IPS-18c (cell line): Measurements from ENCODE around the gene EXOC6B.

Source experiments
- H3K4me3 ChIP-seq: 2 replicates; pipeline ENCODE4 v1.7.0; 2013; ENCODE audit warnings: low read depth, mild to moderate bottlenecking, low read length, moderate library complexity; ENCODE audit not compliant: insufficient read depth
- H3K9me3 ChIP-seq: one replicate; pipeline ENCODE4 v1.6.1; 2013; ENCODE audit warnings: mild to moderate bottlenecking, low read length, moderate library complexity; ENCODE audit not compliant: control insufficient read depth, insufficient read depth

EXOC6B gene

GRCh38 chr2:72806280-72806945 lies 19.4 kb downstream of the EXOC6B start:
- Histone ChIP-seq H3K4me3 (no peak overlapping the region), H3K9me3 (no peaks in the 10 kb centered on the region)

- Histone ChIP-seq H3K4me3 (no peak overlapping the region), H3K9me3 (no peaks in the 10 kb centered on the region)
These were observed 22.1 kb downstream of the EXOC6B start for GRCh38 chr2:72803626-72804320.

GRCh38 chr2:72803151-72803550 lies 22.7 kb downstream of the EXOC6B start:
- Histone ChIP-seq H3K9me3 (no peaks in the 10 kb centered on the region), H3K4me3 (no peak overlapping the region)

GRCh38 chr2:72800492-72800891 lies 25.3 kb downstream of the EXOC6B start:
- H3K9me3 ChIP-seq, result no peaks in the 10 kb centered on the region
- no peak overlapping the region for H3K4me3 ChIP-seq

- no peaks in the 10 kb centered on the region for H3K9me3 ChIP-seq
- no peak overlapping the region for H3K4me3 ChIP-seq
These were observed 28.1 kb downstream of the EXOC6B start for GRCh38 chr2:72797740-72798139.

- H3K4me3 ChIP-seq, result no peak overlapping the region
- H3K9me3 ChIP-seq, result no peaks in the 10 kb centered on the region
These were observed 29.1 kb downstream of the EXOC6B start for GRCh38 chr2:72796766-72797165.

- Histone ChIP-seq H3K9me3 (no peaks in the 10 kb centered on the region), H3K4me3 (no peak overlapping the region)
These were observed 31.3 kb downstream of the EXOC6B start for GRCh38 chr2:72794572-72794971.

GRCh38 chr2:72793798-72794440 lies 31.9 kb downstream of the EXOC6B start:
- no peak overlapping the region for H3K4me3 ChIP-seq
- no peaks in the 10 kb centered on the region for H3K9me3 ChIP-seq

GRCh38 chr2:72789241-72789640 lies 36.6 kb downstream of the EXOC6B start:
- H3K9me3 ChIP-seq, result no peaks in the 10 kb centered on the region
- no peak overlapping the region for H3K4me3 ChIP-seq

- Histone ChIP-seq H3K4me3 (no peak overlapping the region), H3K9me3 (no peaks in the 10 kb centered on the region)
These were observed 37.1 kb downstream of the EXOC6B start for GRCh38 chr2:72788756-72789155.

- H3K4me3 ChIP-seq, result no peak overlapping the region
- no peaks in the 10 kb centered on the region for H3K9me3 ChIP-seq
These were observed 40.3 kb downstream of the EXOC6B start for GRCh38 chr2:72785517-72785916.

- H3K9me3 ChIP-seq, result no peaks in the 10 kb centered on the region
- H3K4me3 ChIP-seq, result no peak overlapping the region
These were observed 43.3 kb downstream of the EXOC6B start for GRCh38 chr2:72782520-72782919.

GRCh38 chr2:72781480-72781879 lies 44.4 kb downstream of the EXOC6B start:
- no peaks in the 10 kb centered on the region for H3K9me3 ChIP-seq
- no peak overlapping the region for H3K4me3 ChIP-seq

GRCh38 chr2:72780477-72780876 lies 45.4 kb downstream of the EXOC6B start:
- Histone ChIP-seq H3K4me3 (no peak overlapping the region), H3K9me3 (no peaks in the 10 kb centered on the region)

- H3K4me3 ChIP-seq, result no peak overlapping the region
- no peaks in the 10 kb centered on the region for H3K9me3 ChIP-seq
These were observed 46.3 kb downstream of the EXOC6B start for GRCh38 chr2:72779495-72779894.

- no peaks in the 10 kb centered on the region for H3K9me3 ChIP-seq
- no peak overlapping the region for H3K4me3 ChIP-seq
These were observed 47.4 kb downstream of the EXOC6B start for GRCh38 chr2:72778410-72778809.

GRCh38 chr2:72770879-72771461 lies 54.9 kb downstream of the EXOC6B start:
- Histone ChIP-seq H3K9me3 (no peaks in the 10 kb centered on the region), H3K4me3 (no peak overlapping the region)

GRCh38 chr2:72765997-72766609 lies 59.7 kb downstream of the EXOC6B start:
- no peaks in the 10 kb centered on the region for H3K9me3 ChIP-seq
- H3K4me3 ChIP-seq, result no peak overlapping the region
